Measurements from ENCODE around the gene PLK4. TPM values are rescaled to one million over a fixed set of nuclear protein-coding genes. Genes with fewer than 3 reads are reported as not detected.

Gene PLK4
- total RNA-seq, 6 donors from 2014 or later: 1.3 to 5.2 (median 2.0) TPM

- DNase-seq: no peak
Measured at GRCh38 chr4:127856196-127856812, 24.4 kb upstream of the PLK4 start.

GRCh38 chr4:127856813-127857447, 23.8 kb upstream of the PLK4 start:
- no peak overlapping the region for H3K27ac ChIP-seq
- no peaks in the 10 kb centered on the region for H3K27me3 ChIP-seq
- ATAC-seq (ENCODE audit: low FRiP score in 2 of 2): no peak
- no peaks in the 10 kb centered on the region for H3K36me3 ChIP-seq
- H3K9me3 ChIP-seq: peaks cover 0 to 5% (median 0%) of the 10 kb centered on the region in 4 donors
- WGBS, 2 donors: 72 to 78% methylated on average over 4 of the region's 4 CpGs
- no peak for TF ChIP-seq CTCF (IDR thresholded peaks at IDR 0.05)
- TF ChIP-seq POLR2A (IDR thresholded peaks at IDR 0.05): no peak
- no peak for TF ChIP-seq POLR2AphosphoS5 (IDR thresholded peaks at IDR 0.05)
- TF ChIP-seq EP300 (IDR thresholded peaks at IDR 0.05): no peak
- DNase-seq: no peak
- peaks cover 0 to 11% (median 5%) of the 10 kb centered on the region in 4 donors for H3K4me1 ChIP-seq
- no peak overlapping the region for H3K4me3 ChIP-seq

More at GRCh38 chr4:127856196-127856812, 24.4 kb upstream of the PLK4 start:
- no peaks in the 10 kb centered on the region for H3K36me3 ChIP-seq
- H3K9me3 ChIP-seq: peaks cover 0 to 6% (median 2%) of the 10 kb centered on the region in 4 donors
- peaks cover 0 to 11% (median 5%) of the 10 kb centered on the region in 4 donors for H3K4me1 ChIP-seq
- no peak for ATAC-seq (ENCODE audit: low FRiP score in 2 of 2)
- no peak for TF ChIP-seq CTCF (IDR thresholded peaks at IDR 0.05)
- no peak for TF ChIP-seq POLR2A (IDR thresholded peaks at IDR 0.05)
- no peak for TF ChIP-seq POLR2AphosphoS5 (IDR thresholded peaks at IDR 0.05)
- TF ChIP-seq EP300 (IDR thresholded peaks at IDR 0.05): no peak
- H3K4me3 ChIP-seq: no peak overlapping the region
- H3K27me3 ChIP-seq: no peaks in the 10 kb centered on the region
- H3K27ac ChIP-seq: no peak overlapping the region

- no peak overlapping the region for H3K27ac ChIP-seq
- H3K9me3 ChIP-seq: peaks cover 0 to 5% (median 0%) of the 10 kb centered on the region in 4 donors
- H3K4me1 ChIP-seq: peaks cover 0 to 11% (median 5%) of the 10 kb centered on the region in 4 donors
- DNase-seq (no peak), ATAC-seq (ENCODE audit: low FRiP score in 2 of 2) (no peak)
- no peak overlapping the region for H3K4me3 ChIP-seq
- no peaks in the 10 kb centered on the region for H3K36me3 ChIP-seq
- 93% methylated on average over 1 of the region's 1 CpG for WGBS, 2 donors
- no peak for TF ChIP-seq POLR2AphosphoS5 (IDR thresholded peaks at IDR 0.05)
- no peak for TF ChIP-seq POLR2A (IDR thresholded peaks at IDR 0.05)
- TF ChIP-seq EP300 (IDR thresholded peaks at IDR 0.05): no peak
- TF ChIP-seq CTCF (IDR thresholded peaks at IDR 0.05): no peak
- H3K27me3 ChIP-seq: no peaks in the 10 kb centered on the region
Measured at GRCh38 chr4:127857641-127858040, 23.1 kb upstream of the PLK4 start.

- H3K27ac ChIP-seq: no peak overlapping the region
- TF ChIP-seq EP300 (IDR thresholded peaks at IDR 0.05) (no peak), POLR2AphosphoS5 (IDR thresholded peaks at IDR 0.05) (no peak), CTCF (IDR thresholded peaks at IDR 0.05) (no peak), POLR2A (IDR thresholded peaks at IDR 0.05) (no peak)
- 99 to 100% methylated on average over 2 of the region's 2 CpGs for WGBS, 2 donors
- no peaks in the 10 kb centered on the region for H3K36me3 ChIP-seq
- no peak overlapping the region for H3K4me3 ChIP-seq
- no peaks in the 10 kb centered on the region for H3K9me3 ChIP-seq
- ATAC-seq (ENCODE audit: low FRiP score in 2 of 2) (no peak), DNase-seq (no peak)
- H3K4me1 ChIP-seq: peaks cover 7 to 13% (median 10%) of the 10 kb centered on the region in 4 donors
- no peaks in the 10 kb centered on the region for H3K27me3 ChIP-seq
Measured at GRCh38 chr4:127868196-127868595, 12.5 kb upstream of the PLK4 start.
